ENCODE measurements around the gene SPAG17. TPM values are rescaled to one million over a fixed set of nuclear protein-coding genes. Genes with fewer than 3 reads are reported as not detected.
A peak's percentile ranks its signal among the peaks of the same experiment; 100 is the strongest.

The SPAG17 gene
- total RNA-seq, 1 experiment from 2014 or later = not detected

- TF ChIP-seq SIN3A (IDR thresholded peaks at IDR 0.05; ENCODE audit: low read depth) (no peak), ZNF274 (IDR thresholded peaks at IDR 0.05; ENCODE audit: low read depth, low read length) (no peak)
These were observed 30.8 kb downstream of the SPAG17 start (continued) for GRCh38 chr1:118154220-118154619.

- H3K27me3 ChIP-seq (ENCODE audit: insufficient read depth, low read length) = no peaks in the 10 kb centered on the region
- no peak overlapping the region for H3K4me3 ChIP-seq (replicated peaks in 1 of 2; ENCODE audit: low read depth in 1 of 2, low read length in 2 of 2)
- BruUV-seq (replicated peaks) = no TSS peak
- TF ChIP-seq SIN3A (IDR thresholded peaks at IDR 0.05; ENCODE audit: low read depth) (no peak), ELF1 (IDR thresholded peaks at IDR 0.05; ENCODE audit: borderline replicate concordance, low read depth) (no peak), FOSL1 (IDR thresholded peaks at IDR 0.05; ENCODE audit: low read depth) (no peak), EZH2phosphoT487 (IDR thresholded peaks at IDR 0.05; ENCODE audit: borderline replicate concordance) (no peak), JUND (IDR thresholded peaks at IDR 0.05) (no peak), REST (IDR thresholded peaks at IDR 0.05; ENCODE audit: low read depth) (no peak), SP1 (IDR thresholded peaks at IDR 0.05; ENCODE audit: low read depth) (no peak), EZH2 (IDR thresholded peaks at IDR 0.05) (no peak), SRF (IDR thresholded peaks at IDR 0.05; ENCODE audit: low read depth) (no peak), ZFX (IDR thresholded peaks at IDR 0.05) (no peak), POLR2A (IDR thresholded peaks at IDR 0.05; ENCODE audit: borderline replicate concordance, extremely low read depth, insufficient read depth, insufficient read length) (no peak), EGR1 (IDR thresholded peaks at IDR 0.05; ENCODE audit: low read depth) (no peak), CBX3 (IDR thresholded peaks at IDR 0.05; ENCODE audit: low read depth) (no peak), POLR2AphosphoS5 (IDR thresholded peaks at IDR 0.05; ENCODE audit: low read depth, low read length) (no peak), RAD21 (IDR thresholded peaks at IDR 0.05; ENCODE audit: low read depth) (peak; percentile 67), CTCF (IDR thresholded peaks at IDR 0.05 in 2 of 3, conservative IDR thresholded peaks at IDR 0.05 in 1 of 3; ENCODE audit: borderline replicate concordance in 1 of 3, insufficient read depth in 1 of 3, low read depth in 2 of 3, low read length in 2 of 3) (peak; percentile 39 to 76 (median 51); a peak in 5 of 6 replicates), ZNF274 (IDR thresholded peaks at IDR 0.05; ENCODE audit: low read depth, low read length) (no peak)
- ChIA-PET CTCF (interaction anchor here (0.8 to 1.0 kb wide), 2 partner anchors 857 to 1165 kb away, joined by 3 to 8 read pairs; no protein-coding TSS in a partner anchor), POLR2A (no interaction called here), RAD21 (ENCODE audit: low non-redundant PET in 1 of 2, low total read pairs in 2 of 2, uncharacterized antibody in 2 of 2, unreplicated experiment in 2 of 2) (interaction anchor here in 1 of 2 experiments (1.1 kb wide), 1 partner anchor 857 kb away, joined by 4 read pairs; no protein-coding TSS in a partner anchor)
- H2AFZ ChIP-seq (ENCODE audit: low read depth, low read length, poor library complexity, severe bottlenecking) = no peak overlapping the region
- no peaks in the 10 kb centered on the region for H3K36me3 ChIP-seq (ENCODE audit: control insufficient read depth in 1 of 2, insufficient read depth in 2 of 2, low read length in 2 of 2)
- no peaks in the 10 kb centered on the region for H3K4me1 ChIP-seq (ENCODE audit: control insufficient read depth in 1 of 2, insufficient read depth in 2 of 2, low read length in 2 of 2)
- intact Hi-C loops (cut with micrococcal nuclease) = loop anchor here (1.0 to 2.0 kb wide), 4 partner anchors 75 to 1215 kb away; no protein-coding TSS in a partner anchor
- no peaks in the 10 kb centered on the region for H4K20me1 ChIP-seq (ENCODE audit: insufficient read depth)
- H3K9me3 ChIP-seq (ENCODE audit: control insufficient read depth in 1 of 2, insufficient read depth in 1 of 2, low read depth in 1 of 2, low read length in 2 of 2) = no peaks in the 10 kb centered on the region
- no peak overlapping the region for H3K4me2 ChIP-seq (ENCODE audit: low read length)
- no peaks in the 10 kb centered on the region for H3K9me2 ChIP-seq (ENCODE audit: insufficient read depth)
- peak; percentile 39 for DNase-seq (ENCODE audit: low read depth, low spot score)
- no peak overlapping the region for H3K9ac ChIP-seq (ENCODE audit: low read length)
- ATAC-seq = no peak
- no peaks in the 10 kb centered on the region for H3K79me2 ChIP-seq (ENCODE audit: insufficient read depth, low read length)
- H3K27ac ChIP-seq (ENCODE audit: low read depth, low read length) = no peak overlapping the region
These were observed 33.6 kb downstream of the SPAG17 start for GRCh38 chr1:118151312-118151937.

All from HCT116 (cell line).